DMS 273 (cell line): Measurements from ENCODE around the gene GPM6B.

ENCODE experiments used
- DNase-seq: peaks from one replicate; lab custom pipeline; 2025; ENCODE audit not compliant: unreplicated experiment; lab: John Stamatoyannopoulos, UW

The GPM6B gene

GRCh38 chrX:13816643-13817627 is at the start of gene GPM6B:
Gene GPM6B (minus strand): TSS chrX:13817093. CDS start chrX:13816904, 189 bp downstream.
- no peak for DNase-seq

- no peak for DNase-seq
Observed at GRCh38 chrX:13864264-13864663, 47.4 kb upstream of the GPM6B start.

- DNase-seq: no peak
Observed at GRCh38 chrX:13863324-13863723, 46.4 kb upstream of the GPM6B start.

GRCh38 chrX:13859724-13860123 is 42.8 kb upstream of the GPM6B start:
- DNase-seq: no peak

- no peak for DNase-seq
Observed at GRCh38 chrX:13857804-13858203, 40.9 kb upstream of the GPM6B start.

GRCh38 chrX:13855689-13856450 is 39.0 kb upstream of the GPM6B start:
- no peak for DNase-seq

- no peak for DNase-seq
Observed at GRCh38 chrX:13854003-13854402, 37.1 kb upstream of the GPM6B start.

GRCh38 chrX:13852001-13852695 is 35.3 kb upstream of the GPM6B start:
- DNase-seq: peak; percentile 25

- no peak for DNase-seq
Observed at GRCh38 chrX:13845721-13846378, 29.0 kb upstream of the GPM6B start.

GRCh38 chrX:13843150-13843721 is 26.3 kb upstream of the GPM6B start:
- DNase-seq: no peak

- DNase-seq: no peak
Observed at GRCh38 chrX:13840121-13840520, 23.2 kb upstream of the GPM6B start.

GRCh38 chrX:13837290-13837745 is 20.4 kb upstream of the GPM6B start:
- DNase-seq: no peak

GRCh38 chrX:13836575-13836974 is 19.7 kb upstream of the GPM6B start:
- DNase-seq: no peak

- peak; percentile 33 for DNase-seq
Observed at GRCh38 chrX:13835825-13836224, 18.9 kb upstream of the GPM6B start.

- no peak for DNase-seq
Observed at GRCh38 chrX:13834355-13834754, 17.5 kb upstream of the GPM6B start.

- DNase-seq: no peak
Observed at GRCh38 chrX:13829983-13830382, 13.1 kb upstream of the GPM6B start.

- no peak for DNase-seq
Observed at GRCh38 chrX:13828392-13828791, 11.5 kb upstream of the GPM6B start.

- DNase-seq: no peak
Observed at GRCh38 chrX:13827298-13828090, 10.6 kb upstream of the GPM6B start.

- DNase-seq: no peak
Observed at GRCh38 chrX:13826770-13827169, 9.9 kb upstream of the GPM6B start.
